ENCODE results near the gene CLASP1. TPM values are rescaled to one million over a fixed set of nuclear protein-coding genes. Genes with fewer than 3 reads are reported as not detected.

Gene CLASP1
- polyA plus RNA-seq, 1 experiment, result 12.8 TPM

DNA sequence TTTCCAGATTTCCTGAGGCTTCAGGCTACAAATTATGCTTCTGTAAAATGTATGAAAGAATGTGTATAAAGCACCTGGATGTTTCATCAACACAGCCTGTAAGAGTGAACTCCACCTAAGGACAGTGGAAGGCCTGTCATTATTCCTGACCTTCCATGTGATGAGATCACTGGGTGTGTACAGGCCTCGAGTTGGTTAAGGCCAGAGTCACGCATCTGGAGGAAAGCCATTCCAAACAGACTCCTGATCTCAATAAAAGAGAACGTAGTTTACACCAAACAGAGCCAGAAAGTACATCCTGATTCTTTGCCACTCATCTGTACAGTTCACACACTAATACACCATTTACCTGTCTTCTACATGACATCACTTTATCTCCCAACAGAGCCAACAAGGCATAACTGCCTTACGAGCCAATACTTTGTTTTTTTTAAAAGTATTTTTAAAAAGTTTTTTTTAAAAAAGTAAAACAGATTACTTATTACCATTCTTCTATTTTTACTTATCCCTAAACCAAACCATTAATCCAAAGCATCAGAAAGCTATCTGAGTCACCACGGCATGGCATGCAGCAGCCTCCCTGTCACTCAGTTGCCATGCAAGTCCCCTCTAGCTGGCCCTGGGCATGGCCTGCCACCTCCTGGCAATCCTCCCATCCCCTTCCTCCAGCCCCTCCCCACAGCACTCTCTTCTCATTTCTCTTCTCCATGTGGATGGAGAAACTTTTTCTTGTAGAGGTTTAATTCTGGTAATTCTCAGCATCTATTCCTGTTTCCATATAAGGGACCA is 285.4 kb downstream of the CLASP1 start:
- ChIA-PET POLR2A (no interaction called here), CTCF (interaction anchor here (4.4 kb wide), 1 partner anchor 7 kb away, joined by 31 read pairs; no protein-coding TSS in a partner anchor)
- Histone ChIP-seq H3K27me3 (ENCODE audit: control insufficient read depth, insufficient read depth, low read length) (no peaks in the 10 kb centered on the region), H3K4me3 (ENCODE audit: low read depth, low read length) (no peak overlapping the region), H3K27ac (ENCODE audit: low read depth, low read length) (peak overlapping the region; percentile 47), H3K9me3 (ENCODE audit: control insufficient read depth, insufficient read depth, low read length) (no peaks in the 10 kb centered on the region; the same call in 1 of the 2 replicates)
- no peak for DNase-seq (ENCODE audit: low read depth, low spot score)
- TF ChIP-seq, protein P1, sequence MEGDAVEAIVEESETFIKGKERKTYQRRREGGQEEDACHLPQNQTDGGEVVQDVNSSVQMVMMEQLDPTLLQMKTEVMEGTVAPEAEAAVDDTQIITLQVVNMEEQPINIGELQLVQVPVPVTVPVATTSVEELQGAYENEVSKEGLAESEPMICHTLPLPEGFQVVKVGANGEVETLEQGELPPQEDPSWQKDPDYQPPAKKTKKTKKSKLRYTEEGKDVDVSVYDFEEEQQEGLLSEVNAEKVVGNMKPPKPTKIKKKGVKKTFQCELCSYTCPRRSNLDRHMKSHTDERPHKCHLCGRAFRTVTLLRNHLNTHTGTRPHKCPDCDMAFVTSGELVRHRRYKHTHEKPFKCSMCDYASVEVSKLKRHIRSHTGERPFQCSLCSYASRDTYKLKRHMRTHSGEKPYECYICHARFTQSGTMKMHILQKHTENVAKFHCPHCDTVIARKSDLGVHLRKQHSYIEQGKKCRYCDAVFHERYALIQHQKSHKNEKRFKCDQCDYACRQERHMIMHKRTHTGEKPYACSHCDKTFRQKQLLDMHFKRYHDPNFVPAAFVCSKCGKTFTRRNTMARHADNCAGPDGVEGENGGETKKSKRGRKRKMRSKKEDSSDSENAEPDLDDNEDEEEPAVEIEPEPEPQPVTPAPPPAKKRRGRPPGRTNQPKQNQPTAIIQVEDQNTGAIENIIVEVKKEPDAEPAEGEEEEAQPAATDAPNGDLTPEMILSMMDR (IDR thresholded peaks at IDR 0.05; ENCODE audit: low read depth, low read length), result no peak

- Histone ChIP-seq H3K27ac (ENCODE audit: low read depth, low read length) (no peak overlapping the region), H3K9me3 (ENCODE audit: control insufficient read depth, insufficient read depth, low read length) (no peaks in the 10 kb centered on the region; the same call in 1 of the 2 replicates), H3K27me3 (ENCODE audit: control insufficient read depth, insufficient read depth, low read length) (no peaks in the 10 kb centered on the region), H3K4me3 (ENCODE audit: low read depth, low read length) (no peak overlapping the region)
- DNase-seq (ENCODE audit: low read depth, low spot score), result no peak
- POLR2A ChIA-PET, result no interaction called here
- TF ChIP-seq, protein P1 (IDR thresholded peaks at IDR 0.05; ENCODE audit: low read depth, low read length), result no peak
- CTCF ChIA-PET, result no interaction called here
Observed at GRCh38 chr2:121362774-121363173, 286.5 kb downstream of the CLASP1 start.

DNA sequence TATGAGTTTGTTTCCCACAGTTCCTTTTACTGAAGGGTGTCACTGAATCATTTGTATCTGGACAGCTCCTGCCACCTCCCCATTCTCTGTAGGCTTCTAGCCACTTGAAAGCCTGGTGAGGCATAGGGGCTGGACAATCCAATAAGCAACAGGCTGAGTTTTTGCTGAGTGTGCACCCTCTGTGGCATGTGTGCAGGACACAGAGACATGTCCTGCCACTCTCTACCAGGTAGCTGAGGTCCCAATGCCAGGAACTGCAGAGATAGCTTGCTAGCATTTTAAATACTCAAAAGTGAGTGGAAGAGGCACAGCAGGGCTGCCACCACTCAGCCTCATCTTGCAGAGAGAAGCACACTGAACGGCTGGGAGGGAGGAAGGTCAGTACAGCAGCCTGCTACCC is 287.0 kb downstream of the CLASP1 start:
- H3K27ac ChIP-seq (ENCODE audit: low read depth, low read length), result no peak overlapping the region
- POLR2A ChIA-PET, result no interaction called here

GRCh38 chr2:121360566-121361300 is 288.5 kb downstream of the CLASP1 start:
- Histone ChIP-seq H3K27ac (ENCODE audit: low read depth, low read length) (peak overlapping the region; percentile 39), H3K9me3 (ENCODE audit: control insufficient read depth, insufficient read depth, low read length) (no peaks in the 10 kb centered on the region), H3K4me3 (ENCODE audit: low read depth, low read length) (no peak overlapping the region), H3K27me3 (ENCODE audit: control insufficient read depth, insufficient read depth, low read length) (no peaks in the 10 kb centered on the region)
- peak; percentile 65 for DNase-seq (ENCODE audit: low read depth, low spot score)
- ChIA-PET CTCF (interaction anchor here (0.7 kb wide), 1 partner anchor 318 kb away, joined by 6 read pairs; no protein-coding TSS in a partner anchor), POLR2A (interaction anchor here (0.9 kb wide), 1 partner anchor 170 kb away, joined by 4 read pairs; the partner anchor contains the start of gene RNU4ATAC)
- TF ChIP-seq, protein P1 (IDR thresholded peaks at IDR 0.05; ENCODE audit: low read depth, low read length), result no peak

More for the DNA sequence above, 287.0 kb downstream of the CLASP1 start:
- Histone ChIP-seq H3K4me3 (ENCODE audit: low read depth, low read length) (no peak overlapping the region), H3K9me3 (ENCODE audit: control insufficient read depth, insufficient read depth, low read length) (no peaks in the 10 kb centered on the region), H3K27me3 (ENCODE audit: control insufficient read depth, insufficient read depth, low read length) (no peaks in the 10 kb centered on the region)
- CTCF ChIA-PET, result interaction anchor here (0.7 kb wide), 1 partner anchor 267 kb away, joined by 3 read pairs; no protein-coding TSS in a partner anchor
- no peak for DNase-seq (ENCODE audit: low read depth, low spot score)
- TF ChIP-seq, protein P1 (IDR thresholded peaks at IDR 0.05; ENCODE audit: low read depth, low read length), result no peak
